Measurements from ENCODE around the gene KCNH8.

GRCh38 chr3:19399356-19399755 is 251.0 kb downstream of the KCNH8 start:
- TF ChIP-seq, protein P1, sequence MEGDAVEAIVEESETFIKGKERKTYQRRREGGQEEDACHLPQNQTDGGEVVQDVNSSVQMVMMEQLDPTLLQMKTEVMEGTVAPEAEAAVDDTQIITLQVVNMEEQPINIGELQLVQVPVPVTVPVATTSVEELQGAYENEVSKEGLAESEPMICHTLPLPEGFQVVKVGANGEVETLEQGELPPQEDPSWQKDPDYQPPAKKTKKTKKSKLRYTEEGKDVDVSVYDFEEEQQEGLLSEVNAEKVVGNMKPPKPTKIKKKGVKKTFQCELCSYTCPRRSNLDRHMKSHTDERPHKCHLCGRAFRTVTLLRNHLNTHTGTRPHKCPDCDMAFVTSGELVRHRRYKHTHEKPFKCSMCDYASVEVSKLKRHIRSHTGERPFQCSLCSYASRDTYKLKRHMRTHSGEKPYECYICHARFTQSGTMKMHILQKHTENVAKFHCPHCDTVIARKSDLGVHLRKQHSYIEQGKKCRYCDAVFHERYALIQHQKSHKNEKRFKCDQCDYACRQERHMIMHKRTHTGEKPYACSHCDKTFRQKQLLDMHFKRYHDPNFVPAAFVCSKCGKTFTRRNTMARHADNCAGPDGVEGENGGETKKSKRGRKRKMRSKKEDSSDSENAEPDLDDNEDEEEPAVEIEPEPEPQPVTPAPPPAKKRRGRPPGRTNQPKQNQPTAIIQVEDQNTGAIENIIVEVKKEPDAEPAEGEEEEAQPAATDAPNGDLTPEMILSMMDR (IDR thresholded peaks at IDR 0.05 in 2 of 3, conservative IDR thresholded peaks at IDR 0.05 in 1 of 3; ENCODE audit: borderline replicate concordance in 1 of 3, insufficient read depth in 1 of 3, low read depth in 2 of 3, low read length in 2 of 3): no peak
- no peak for TF ChIP-seq JUND (IDR thresholded peaks at IDR 0.05)
- TF ChIP-seq POLR2AphosphoS5 (IDR thresholded peaks at IDR 0.05; ENCODE audit: low read depth, low read length): no peak
- TF ChIP-seq, protein P2, sequence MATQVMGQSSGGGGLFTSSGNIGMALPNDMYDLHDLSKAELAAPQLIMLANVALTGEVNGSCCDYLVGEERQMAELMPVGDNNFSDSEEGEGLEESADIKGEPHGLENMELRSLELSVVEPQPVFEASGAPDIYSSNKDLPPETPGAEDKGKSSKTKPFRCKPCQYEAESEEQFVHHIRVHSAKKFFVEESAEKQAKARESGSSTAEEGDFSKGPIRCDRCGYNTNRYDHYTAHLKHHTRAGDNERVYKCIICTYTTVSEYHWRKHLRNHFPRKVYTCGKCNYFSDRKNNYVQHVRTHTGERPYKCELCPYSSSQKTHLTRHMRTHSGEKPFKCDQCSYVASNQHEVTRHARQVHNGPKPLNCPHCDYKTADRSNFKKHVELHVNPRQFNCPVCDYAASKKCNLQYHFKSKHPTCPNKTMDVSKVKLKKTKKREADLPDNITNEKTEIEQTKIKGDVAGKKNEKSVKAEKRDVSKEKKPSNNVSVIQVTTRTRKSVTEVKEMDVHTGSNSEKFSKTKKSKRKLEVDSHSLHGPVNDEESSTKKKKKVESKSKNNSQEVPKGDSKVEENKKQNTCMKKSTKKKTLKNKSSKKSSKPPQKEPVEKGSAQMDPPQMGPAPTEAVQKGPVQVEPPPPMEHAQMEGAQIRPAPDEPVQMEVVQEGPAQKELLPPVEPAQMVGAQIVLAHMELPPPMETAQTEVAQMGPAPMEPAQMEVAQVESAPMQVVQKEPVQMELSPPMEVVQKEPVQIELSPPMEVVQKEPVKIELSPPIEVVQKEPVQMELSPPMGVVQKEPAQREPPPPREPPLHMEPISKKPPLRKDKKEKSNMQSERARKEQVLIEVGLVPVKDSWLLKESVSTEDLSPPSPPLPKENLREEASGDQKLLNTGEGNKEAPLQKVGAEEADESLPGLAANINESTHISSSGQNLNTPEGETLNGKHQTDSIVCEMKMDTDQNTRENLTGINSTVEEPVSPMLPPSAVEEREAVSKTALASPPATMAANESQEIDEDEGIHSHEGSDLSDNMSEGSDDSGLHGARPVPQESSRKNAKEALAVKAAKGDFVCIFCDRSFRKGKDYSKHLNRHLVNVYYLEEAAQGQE (IDR thresholded peaks at IDR 0.05; ENCODE audit: low read depth): no peak
- TF ChIP-seq POLR2A (IDR thresholded peaks at IDR 0.05; ENCODE audit: borderline replicate concordance, extremely low read depth, insufficient read depth, insufficient read length): no peak

Measured in HCT116 (cell line).